GM18507 (cell line): ENCODE data around the gene FETUB.
A peak's percentile ranks its signal among the peaks of the same experiment; 100 is the strongest.

ENCODE experiments used
- DNase-seq: peaks from one replicate; pipeline ENCODE4 v3.0.0; 2011; ENCODE audit warnings: low read depth; ENCODE audit not compliant: insufficient read length; ENCODE audit errors: extremely low spot score
- FAIRE-seq: peaks from 2 replicates; lab custom pipeline; 2011; peaks lifted over from hg19 to GRCh38; lab: Jason Lieb, UNC

FETUB gene, protein sequence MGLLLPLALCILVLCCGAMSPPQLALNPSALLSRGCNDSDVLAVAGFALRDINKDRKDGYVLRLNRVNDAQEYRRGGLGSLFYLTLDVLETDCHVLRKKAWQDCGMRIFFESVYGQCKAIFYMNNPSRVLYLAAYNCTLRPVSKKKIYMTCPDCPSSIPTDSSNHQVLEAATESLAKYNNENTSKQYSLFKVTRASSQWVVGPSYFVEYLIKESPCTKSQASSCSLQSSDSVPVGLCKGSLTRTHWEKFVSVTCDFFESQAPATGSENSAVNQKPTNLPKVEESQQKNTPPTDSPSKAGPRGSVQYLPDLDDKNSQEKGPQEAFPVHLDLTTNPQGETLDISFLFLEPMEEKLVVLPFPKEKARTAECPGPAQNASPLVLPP

DNA sequence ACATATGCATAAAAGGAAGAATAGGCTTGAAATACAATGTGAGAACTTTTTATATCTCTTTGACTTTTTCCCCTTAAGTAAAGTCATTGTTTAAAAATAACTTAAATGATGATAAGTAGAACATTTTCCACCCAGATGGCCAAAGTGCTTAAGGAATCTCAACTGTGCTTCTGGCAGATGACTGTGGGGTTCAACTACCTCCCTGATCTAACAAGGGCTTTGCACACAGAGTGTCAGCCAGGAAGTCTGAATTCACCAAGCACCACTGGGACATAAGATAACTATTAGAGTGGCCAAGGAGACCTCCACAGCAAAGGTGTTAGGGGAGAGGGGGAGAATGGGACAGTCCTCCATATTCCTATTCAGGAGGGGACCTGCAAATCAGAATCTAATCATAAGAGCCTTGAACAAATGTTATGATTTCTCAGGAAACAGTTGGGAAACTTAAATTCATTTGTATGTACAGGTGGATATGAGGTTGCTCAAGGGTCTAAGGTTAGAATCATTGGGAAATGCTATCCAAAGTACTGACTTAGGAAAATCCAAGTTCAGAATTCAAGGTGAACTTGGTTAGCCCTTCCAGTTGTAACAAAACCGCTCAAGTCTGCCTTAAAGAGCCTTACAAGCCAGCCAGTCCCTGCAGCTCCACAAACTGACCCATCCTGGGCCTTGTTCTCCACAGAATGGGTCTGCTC lies at the start of gene FETUB:
TSS of gene FETUB (plus strand) at position 622 of the 695 bp plus-strand sequence. CDS start at position 684, 62 bp downstream.
- DNase-seq (no peak), FAIRE-seq (no peak)

DNA sequence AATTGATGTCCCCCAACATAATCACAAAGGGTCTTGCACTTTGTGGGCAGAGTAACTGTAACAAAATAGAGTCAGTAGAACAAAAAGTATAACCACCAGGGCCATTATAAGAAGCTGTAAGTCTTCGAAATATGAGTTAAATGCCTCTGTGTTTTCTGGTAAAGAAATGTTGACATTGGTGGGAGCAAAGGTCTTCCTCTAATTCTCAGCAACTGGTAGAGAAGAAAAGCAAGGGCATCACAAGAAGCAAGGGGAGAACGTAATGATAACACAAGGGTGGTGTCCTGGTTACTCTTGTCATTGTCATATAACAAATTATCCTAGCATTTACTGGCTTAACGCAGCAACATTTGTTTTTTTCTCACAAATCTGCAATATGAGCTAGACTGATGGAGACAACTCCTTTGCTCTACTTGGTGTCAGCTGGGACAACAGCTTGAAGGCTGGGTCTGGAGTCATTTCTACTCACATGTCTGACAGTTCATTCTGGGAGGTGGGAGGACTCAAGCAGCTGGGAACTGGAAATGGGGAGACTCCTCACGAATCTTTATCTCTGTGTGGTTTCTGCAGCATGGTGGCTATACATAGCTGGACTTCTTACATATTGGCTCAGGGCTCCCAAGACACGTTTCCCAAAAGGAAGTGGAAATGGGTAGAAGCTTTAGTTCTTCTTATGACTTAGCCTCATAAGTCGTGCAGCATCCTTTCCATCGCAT lies 49.5 kb upstream of the FETUB start:
- DNase-seq: no peak
- no peak for FAIRE-seq

- DNase-seq (no peak), FAIRE-seq (no peak)
Measured at GRCh38 chr3:186592682-186593081, 47.5 kb upstream of the FETUB start.

GRCh38 chr3:186593862-186594261 lies 46.3 kb upstream of the FETUB start:
- DNase-seq: no peak
- FAIRE-seq: no peak

DNA sequence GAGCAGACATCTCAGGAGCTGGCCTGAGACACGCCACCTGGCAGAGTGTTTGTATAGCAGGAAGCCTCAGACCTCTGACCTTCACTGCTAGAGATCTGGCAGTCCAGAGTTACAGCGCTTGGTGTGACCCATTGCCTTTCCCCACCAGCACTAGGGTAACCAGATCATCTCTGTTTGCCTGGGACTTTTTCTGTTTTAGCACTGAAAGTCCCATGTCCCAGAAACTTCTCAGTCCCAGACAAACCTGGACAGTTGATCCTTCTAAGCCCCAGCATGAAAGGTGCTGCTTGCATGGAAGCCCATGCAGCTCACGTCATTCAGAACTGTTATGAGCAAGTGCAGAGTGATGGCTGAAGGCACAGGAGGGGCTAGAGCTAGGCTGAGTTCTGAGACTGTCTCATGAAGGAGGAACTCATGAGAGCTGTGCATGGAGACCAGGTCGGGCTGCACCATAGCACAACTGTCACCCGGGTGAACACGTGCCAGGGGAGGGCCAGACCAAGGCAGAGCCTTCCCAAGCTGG lies 45.5 kb upstream of the FETUB start:
- DNase-seq (no peak), FAIRE-seq (no peak)

DNA sequence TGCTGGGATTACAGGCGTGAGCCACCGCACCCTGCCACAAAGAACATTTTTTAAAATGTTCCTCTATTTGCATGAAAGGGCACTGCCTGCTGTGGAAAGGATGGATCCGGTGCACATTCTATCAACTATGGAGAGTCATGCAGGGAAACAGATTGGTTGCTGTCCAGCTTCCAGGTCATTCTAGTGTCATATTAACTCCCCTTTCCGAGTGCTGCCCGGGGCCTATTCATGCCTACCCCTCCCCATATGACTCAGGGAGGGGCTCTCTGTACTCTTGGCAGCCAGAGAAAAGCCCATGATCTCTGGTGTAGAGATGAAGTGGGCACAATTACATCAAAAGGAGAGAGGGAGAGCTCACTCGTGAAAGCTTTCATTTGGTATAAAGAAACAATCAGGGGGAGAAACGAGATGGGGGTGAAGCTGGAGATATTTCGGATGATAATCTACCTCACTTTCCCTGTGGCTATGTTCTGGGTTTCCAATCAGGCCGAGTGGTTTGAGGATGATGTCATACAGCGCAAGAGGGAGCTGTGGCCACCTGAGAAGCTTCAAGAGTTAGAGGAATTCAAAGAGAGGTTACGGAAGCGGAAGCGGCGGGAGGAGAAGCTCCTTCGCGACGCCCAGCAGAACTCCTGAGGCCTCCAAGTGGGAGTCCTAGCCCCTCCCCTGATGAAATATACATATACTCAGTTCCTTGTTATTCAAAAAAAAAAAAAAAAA lies 43.5 kb upstream of the FETUB start:
- DNase-seq (no peak), FAIRE-seq (no peak)

GRCh38 chr3:186598108-186598784 lies 42.0 kb upstream of the FETUB start:
- DNase-seq: no peak
- no peak for FAIRE-seq

- DNase-seq (no peak), FAIRE-seq (no peak)
Measured at GRCh38 chr3:186598794-186599141, 41.4 kb upstream of the FETUB start.

DNA sequence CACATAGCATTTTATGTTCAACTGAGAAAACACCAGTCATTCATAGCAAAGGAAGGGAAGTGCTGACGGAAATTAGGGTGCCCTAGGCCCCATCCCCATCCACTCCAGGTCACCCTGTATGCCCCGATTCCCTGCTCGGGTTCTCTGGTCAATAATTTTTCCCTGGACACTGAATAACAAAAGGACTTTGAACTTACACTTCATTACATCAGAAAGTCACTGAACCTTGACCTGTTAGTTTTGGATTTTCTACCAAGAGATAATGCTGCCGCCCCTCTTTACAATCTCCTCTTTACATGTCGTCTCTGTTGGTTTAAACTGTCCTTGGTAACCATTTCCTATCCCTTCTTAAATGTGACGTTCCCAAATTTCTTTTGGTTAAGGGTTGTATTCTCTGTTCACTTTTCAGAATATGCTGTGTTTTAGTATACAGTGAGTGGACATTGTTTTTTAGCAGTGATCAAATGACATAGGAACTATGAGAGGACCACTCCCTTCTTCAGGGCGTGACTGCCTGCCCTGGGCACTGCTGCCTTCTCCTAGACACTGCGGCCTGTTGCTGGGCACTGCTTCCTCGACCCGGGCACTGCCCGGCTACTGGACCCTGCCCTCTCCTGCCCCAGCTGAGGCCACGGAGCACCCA lies 40.9 kb upstream of the FETUB start:
- FAIRE-seq (no peak), DNase-seq (no peak)

GRCh38 chr3:186599785-186600166 lies 40.4 kb upstream of the FETUB start:
- FAIRE-seq (no peak), DNase-seq (no peak)

DNA sequence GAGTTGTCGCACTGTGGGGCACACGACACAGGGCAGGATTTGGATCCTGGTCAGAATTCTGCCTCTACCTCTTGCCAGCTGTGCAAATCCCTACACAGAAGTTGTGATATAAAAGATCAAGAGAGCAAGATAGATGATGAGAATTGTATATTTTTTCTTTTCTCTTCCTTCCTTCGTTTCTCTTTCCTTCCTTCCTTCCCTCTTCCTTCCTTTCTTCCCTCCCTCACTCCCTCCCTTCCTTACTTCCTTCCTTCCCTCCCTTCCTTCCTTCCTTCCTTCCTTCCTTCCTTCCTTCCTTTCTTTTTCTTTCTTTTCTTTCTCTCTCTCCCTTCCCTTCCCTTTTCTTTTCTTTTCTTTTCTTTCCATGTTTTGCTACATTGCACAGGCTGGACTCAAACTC lies 39.3 kb upstream of the FETUB start:
- DNase-seq: no peak
- FAIRE-seq: no peak

GRCh38 chr3:186603159-186603558 lies 37.0 kb upstream of the FETUB start:
- DNase-seq (no peak), FAIRE-seq (no peak)

DNA sequence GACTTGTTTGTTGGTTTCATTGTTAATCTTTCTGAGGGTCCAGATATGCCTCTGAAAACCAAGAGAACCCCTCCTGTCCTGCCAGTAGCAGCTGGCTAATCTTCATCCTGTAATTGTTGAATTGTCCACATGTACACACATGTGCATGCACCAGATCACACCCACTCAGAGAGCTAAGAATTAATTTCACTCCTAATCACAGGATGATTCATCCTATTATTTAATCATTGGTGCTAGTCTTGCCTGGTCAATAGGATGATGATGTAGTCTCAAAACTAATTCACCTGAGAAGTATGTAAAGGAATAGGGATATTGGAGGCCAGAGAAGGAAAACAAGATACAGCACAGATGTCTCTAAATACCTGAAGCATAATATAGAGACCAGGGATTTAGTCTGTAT lies 35.1 kb upstream of the FETUB start:
- no peak for DNase-seq

DNA sequence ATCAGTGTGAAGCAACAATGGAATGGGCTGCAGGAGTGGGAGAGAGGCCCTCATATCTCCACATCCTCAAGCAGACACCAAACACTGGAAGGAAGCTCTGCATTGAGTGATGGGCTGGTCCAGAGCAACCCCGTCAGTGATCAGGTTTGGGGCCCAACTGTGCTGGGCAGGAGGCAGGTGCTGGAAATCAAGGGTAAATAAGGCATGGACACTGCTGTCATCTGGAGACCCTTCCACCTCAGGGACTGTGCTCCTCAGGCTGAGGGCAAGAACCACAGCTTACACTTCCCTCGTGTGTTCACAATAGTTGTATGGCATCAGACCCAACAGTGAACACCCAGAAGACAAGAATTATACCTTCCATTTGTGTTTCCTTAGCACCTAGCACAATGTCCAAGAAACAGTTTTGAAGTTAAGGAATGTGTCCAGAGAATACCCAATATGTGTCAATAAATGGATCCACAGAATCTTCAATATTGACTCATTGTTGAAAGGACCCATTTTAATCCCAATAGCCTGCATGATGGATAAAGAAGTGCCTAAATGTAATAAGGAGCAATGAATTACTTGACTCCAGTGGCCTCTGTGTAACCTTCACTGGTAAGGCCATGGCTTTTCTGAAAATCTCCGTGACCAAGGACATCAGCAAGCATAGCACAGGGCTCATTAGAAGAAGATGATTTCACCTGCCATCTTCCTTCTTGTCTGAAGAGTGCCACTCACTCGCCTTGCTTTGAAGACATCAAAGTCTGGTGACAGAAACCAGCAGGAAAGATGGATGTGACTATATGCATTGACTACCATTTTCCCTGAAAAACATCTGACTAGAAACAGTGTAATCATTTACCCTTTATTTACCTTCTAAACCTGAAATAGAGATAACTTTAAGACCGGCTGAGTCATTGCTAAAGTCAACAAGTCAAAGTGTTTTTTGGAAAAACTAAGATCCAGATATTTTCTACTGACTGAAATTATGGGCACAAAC lies 34.3 kb upstream of the FETUB start:
- FAIRE-seq (no peak), DNase-seq (no peak)

More for the DNA sequence above, 35.1 kb upstream of the FETUB start:
- no peak for FAIRE-seq

DNA sequence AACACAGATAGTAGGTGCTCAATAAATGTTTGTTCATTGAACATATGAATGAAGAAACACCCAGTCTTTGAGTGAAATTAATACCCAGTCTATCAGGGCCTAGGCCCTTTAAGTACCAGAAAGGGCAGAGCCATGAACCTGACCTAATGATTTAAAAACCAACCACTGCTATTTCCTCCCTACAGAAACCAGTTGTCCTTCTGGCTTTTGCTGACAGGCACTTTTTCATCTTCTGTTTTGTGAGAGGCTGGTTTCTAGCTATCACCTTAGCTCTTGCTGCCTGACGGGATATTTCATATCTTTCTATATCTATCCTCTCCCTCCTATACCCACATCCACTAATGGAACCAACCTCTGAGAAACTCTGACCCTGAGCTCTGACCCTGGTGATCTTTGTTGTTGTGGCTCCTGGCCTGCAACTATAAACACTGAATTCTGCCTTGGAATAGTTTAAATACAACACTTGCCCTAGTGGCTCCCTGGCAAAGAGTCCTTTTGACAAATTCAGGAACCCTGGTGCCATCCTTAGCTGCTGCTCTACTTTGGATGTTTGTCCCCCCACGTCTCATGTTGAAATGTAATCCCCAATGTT lies 31.5 kb upstream of the FETUB start:
- FAIRE-seq (no peak), DNase-seq (no peak)

- peak; percentile 26 for FAIRE-seq
- DNase-seq: peak; percentile 11
Measured at GRCh38 chr3:186609247-186609868, 30.8 kb upstream of the FETUB start.

DNA sequence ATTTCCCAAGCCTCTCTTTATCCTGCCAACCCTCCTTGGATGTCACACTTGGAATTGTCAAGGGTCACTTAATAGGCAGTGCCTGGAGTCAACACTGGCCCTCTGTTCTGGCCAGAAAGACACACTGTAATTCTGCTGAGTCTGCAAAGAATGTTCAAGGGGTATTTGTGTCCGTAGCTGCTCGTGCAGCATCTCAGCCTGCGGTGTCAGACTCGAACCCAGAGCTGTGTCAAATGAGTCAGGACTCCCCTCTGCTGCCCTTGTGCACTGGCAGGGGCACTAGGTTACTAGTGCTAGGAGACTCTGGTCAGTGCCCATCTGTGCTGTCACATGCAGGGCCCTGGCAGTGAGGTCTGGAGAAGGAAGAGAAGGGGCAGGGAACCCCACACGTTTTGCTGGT lies 28.1 kb upstream of the FETUB start:
- no peak for FAIRE-seq
- DNase-seq: no peak
